HG03064 (cell line): ENCODE measurements around the gene ZFY.
"Not testable (repeated sequence)": the region's sequence is repeated elsewhere in the genome, so short reads cannot be mapped to it uniquely, and the experiment has no call there.

Source experiments
- ATAC-seq: cut with Tn5 transposase; IDR thresholded peaks from one replicate; pipeline ENCODE4 v1.9.1; 2021; ENCODE audit warnings: low read depth; ENCODE audit not compliant: unreplicated experiment

ZFY gene

GRCh38 chrY:2972708-2973107, 37.5 kb downstream of the ZFY start:
- ATAC-seq = no peak

DNA sequence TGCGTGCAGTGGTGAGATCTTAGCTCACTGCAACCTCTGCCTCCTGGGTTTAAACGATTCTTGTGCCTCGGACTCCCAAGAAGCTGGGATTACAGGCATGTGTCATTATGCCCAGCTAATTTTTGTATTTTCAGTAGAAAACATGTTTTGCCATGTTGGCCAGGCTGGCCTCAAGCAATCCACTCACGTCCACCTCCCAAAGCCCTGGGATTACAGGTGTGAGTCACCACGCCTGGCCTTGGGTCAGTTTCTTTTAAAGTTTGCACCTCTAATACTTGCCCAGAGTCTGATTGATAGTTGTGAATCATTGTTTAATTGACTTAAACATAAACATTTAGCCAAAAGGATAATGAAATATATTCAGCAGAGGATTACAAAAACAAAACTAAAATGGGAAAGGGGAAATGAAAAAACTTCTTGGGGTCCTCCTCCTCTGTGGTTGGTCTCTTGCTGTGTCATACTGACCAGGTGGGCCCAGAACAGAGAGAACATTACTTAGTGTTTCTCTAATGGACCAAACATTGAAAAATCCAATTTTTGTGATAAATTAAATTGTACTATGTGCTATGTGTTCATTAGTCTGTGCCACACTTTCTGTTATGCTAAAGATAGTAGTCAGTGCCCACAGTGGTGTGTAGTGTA, 38.0 kb downstream of the ZFY start:
- ATAC-seq = no peak

GRCh38 chrY:2979283-2979682, 44.1 kb downstream of the ZFY start:
- no peak for ATAC-seq

DNA sequence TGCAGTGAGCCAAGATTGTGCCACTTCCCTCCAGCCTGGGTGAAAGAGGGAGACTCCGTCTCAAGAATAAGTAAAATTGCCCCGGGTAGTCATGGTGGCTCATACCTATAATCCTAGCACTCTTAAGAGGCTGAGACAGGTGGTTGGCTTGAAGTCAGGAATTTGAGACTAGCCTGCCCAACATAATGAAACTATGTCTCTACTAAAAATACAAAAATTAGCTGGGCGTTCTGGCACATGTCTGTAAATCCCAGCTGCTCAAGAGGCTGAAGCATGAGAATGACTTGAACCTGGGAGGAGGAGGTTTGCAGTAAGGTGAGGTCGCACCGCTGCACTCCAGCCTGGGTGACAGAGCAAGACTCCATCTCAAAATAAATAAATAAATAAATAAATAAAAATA, 49.3 kb downstream of the ZFY start:
- no peak for ATAC-seq

- not testable (repeated sequence) for ATAC-seq
These were observed 52.0 kb downstream of the ZFY start for GRCh38 chrY:2987178-2987577.

DNA sequence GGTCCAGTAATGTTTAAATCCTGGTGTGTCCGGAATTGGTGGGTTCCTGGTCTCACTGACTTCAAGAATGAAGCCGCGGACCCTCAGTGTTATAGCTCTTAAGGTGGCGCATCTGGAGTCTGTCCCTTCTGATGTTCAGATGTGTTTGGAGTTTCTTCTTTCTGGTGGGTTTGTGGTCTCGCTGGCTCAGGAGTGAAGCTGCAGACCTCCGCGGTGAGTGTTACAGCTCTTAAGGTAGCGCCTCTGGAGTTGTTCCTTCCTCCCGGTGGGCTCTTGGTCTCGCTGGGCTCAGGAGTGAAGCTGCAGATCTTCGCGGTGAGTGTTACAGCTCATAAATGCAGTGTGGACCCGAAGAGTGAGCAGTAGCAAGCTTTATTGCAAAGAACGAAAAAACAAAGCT, 62.2 kb downstream of the ZFY start:
- ATAC-seq = not testable (repeated sequence)

GRCh38 chrY:3002190-3002589, 67.0 kb downstream of the ZFY start:
- no peak for ATAC-seq

GRCh38 chrY:3002680-3003515, 67.7 kb downstream of the ZFY start:
- no peak for ATAC-seq

DNA sequence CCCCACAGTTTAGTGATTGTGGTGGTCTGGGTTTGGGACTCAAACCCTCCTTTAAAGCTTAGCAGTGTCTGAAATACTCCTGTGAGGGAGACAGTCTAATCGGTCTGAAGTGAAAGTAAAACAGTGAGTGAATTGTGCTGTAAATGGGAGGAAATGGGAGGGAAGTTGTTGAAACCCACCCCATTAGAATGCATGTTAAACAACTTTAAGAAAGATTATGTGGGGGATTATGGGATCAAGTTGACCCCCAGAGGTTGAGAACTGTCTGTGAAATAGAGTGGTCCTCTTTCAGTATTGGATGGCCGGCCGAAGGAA, 68.3 kb downstream of the ZFY start:
- ATAC-seq = no peak

DNA sequence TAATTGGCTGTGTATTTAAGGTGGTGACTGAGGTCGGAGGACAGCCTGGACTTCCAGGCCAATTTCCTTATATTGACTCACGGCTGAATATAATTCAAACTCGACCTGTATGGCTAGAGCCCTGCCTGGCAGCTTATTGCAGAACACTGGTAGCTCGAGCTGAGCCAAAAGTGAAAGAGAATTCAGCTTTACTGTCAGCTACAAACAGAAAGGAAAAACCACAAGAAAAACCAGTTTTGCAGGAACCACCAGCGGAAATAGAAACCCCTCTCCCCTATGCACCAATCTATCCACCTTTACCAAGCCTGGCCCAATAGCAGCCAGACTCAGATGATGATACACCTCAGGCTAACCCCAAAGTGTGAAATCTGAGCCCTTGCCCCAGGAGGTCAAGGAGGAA, 68.7 kb downstream of the ZFY start:
- ATAC-seq = no peak

- not testable (repeated sequence) for ATAC-seq
These were observed 70.8 kb downstream of the ZFY start for GRCh38 chrY:3006031-3006430.

- ATAC-seq = no peak
These were observed 72.8 kb downstream of the ZFY start for GRCh38 chrY:3007967-3008366.

DNA sequence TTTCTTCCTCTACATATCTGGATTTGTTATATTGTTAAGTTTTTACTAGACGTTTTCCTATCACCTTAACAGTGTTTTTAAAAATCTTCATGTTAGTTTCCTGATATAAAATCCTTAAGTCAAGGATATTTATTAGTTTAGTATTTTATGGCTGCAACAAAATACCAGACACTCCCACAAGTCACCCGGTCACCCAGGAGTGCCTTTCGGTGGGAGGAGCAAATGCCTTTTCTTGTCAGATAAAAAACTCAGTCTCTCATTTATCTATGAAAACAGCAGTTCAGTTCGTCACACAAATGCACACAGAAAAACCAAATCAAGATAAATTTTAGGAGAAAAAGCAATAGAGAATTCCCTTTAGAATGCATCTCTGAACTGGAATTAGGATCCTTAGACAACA, 77.0 kb downstream of the ZFY start:
- no peak for ATAC-seq

DNA sequence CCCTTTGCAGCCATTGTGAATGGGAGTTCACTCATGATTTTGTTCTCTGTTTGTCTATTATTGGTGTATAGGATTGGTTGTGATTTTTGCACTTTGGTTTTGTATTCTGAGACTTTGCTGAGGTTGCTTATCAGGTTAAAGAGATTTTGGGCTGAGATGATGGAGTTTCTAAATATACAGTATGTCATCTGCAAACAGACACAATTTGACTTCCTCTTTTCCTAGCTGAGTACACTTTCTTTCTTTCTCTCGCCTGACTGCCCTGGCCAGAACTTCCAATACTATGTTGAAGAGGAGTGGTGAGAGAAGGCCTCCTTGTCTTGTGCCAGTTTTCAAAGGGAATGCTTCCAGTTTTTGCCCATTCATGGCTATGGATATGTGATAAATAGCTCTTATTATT, 81.4 kb downstream of the ZFY start:
- no peak for ATAC-seq

GRCh38 chrY:3018546-3018945, 83.4 kb downstream of the ZFY start:
- no peak for ATAC-seq

GRCh38 chrY:3019584-3019983, 84.4 kb downstream of the ZFY start:
- no peak for ATAC-seq

- ATAC-seq = no peak
These were observed 86.0 kb downstream of the ZFY start for GRCh38 chrY:3021176-3021575.

GRCh38 chrY:3023606-3024005, 88.4 kb downstream of the ZFY start:
- ATAC-seq = no peak

- ATAC-seq = no peak
These were observed 90.2 kb downstream of the ZFY start for GRCh38 chrY:3025357-3025756.
